Measurements from ENCODE around the gene TRABD.
"Not testable (repeated sequence)": the region's sequence is repeated elsewhere in the genome, so short reads cannot be mapped to it uniquely, and the experiment has no call there.

Gene TRABD

DNA sequence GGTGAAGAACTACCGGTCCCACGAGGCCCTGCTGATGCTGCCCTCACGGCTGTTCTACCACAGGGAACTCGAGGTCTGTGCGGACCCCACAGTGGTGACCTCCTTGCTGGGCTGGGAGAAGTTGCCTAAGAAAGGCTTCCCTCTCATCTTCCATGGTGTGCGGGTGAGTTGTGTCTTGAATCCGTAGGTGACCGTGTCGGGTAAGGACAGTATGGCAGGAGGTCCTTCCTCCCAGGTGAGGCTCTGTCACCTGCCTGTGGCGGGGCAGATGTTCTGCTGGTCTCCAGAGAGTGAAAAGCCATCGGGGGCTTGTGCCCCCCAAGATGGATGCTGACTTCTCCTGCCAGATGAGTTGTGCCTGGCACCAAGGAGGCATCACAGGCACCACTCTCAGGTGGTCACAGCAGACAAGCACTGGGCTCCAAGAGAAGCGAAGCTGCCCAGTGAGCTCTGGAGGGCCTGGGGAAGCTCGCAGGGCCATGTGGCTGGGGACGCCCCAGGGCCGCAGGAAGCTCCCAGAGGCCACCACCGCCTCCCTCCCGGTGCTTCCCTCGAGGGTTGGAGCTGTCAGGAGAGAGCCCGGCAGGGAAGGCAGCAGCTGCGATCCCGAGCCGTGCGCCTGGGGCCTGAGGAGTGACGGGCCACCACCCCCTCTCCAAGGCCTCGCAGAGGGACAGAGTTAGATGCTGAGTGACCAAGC is 32.5 kb upstream of the TRABD start:
- DNase-seq = no peak

DNA sequence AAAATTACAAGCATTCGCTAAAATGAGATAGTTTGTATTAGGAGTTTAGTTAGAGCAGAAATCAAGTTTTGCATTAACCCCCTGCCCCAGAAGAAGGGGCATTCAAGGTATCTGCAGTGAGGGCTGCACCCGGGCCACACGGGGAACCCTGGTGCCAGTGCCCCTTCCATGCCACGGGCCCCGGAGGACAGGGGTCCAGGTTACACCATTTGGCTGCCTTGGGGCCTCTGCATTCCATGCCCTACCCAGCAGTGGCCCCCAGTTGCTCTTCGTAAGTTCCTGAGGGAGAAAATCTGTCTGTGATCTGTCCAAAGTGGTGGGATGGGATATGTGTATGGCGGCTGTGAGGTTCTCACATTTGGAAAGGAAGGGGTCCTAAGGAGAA is 32.0 kb upstream of the TRABD start:
- DNase-seq = no peak

DNA sequence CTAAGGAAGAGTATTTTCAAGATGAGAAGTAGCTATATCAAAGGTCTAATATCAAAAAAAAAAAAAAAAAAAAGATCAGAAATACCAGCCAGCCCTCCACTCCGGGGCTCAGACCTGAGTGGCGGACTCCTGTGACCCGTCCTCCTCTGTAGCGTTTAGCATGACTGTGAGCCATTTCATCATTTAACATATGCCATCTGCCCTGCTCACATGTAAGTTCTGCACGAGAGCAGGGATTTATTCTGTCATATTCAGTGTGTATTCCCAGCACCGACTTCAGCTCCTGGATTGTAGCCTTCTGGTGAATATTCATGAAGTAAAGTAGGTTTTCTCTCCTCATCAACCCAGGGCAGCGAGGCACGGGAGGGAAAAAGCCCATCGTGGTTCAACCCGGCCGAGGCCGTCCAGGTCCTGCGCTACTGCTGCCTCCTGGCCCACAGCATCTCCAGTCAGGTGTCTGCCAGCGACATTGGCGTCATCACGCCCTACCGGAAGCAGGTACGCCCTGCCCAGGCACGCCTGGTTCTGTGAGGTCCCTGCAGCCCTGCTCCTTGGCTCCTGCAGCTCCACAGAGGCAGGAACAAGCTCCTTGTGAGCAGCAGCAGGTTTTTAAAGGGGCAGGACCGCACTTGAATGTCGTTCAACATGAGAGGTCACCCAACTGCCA is 27.9 kb upstream of the TRABD start:
- no peak for DNase-seq

DNA sequence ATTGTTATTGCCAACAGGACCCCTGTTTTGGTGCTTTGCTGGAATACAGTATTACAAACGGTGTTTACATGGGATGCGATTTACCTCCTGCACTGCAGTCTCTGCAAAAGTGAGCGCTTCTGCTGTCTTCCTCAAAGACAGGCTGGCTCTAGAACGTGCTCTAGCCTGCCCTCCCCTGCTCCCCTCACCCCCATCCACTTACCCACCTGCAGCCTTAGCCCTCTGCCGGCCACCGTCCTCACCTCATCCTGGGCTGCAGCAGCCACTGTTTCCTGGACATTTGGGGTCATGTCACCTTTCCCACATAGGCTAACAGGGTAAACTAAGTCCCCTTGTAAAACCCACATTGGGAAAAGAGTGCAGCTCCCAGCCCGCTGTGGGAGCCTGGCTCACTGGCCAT is 24.8 kb upstream of the TRABD start:
- DNase-seq = no peak

DNA sequence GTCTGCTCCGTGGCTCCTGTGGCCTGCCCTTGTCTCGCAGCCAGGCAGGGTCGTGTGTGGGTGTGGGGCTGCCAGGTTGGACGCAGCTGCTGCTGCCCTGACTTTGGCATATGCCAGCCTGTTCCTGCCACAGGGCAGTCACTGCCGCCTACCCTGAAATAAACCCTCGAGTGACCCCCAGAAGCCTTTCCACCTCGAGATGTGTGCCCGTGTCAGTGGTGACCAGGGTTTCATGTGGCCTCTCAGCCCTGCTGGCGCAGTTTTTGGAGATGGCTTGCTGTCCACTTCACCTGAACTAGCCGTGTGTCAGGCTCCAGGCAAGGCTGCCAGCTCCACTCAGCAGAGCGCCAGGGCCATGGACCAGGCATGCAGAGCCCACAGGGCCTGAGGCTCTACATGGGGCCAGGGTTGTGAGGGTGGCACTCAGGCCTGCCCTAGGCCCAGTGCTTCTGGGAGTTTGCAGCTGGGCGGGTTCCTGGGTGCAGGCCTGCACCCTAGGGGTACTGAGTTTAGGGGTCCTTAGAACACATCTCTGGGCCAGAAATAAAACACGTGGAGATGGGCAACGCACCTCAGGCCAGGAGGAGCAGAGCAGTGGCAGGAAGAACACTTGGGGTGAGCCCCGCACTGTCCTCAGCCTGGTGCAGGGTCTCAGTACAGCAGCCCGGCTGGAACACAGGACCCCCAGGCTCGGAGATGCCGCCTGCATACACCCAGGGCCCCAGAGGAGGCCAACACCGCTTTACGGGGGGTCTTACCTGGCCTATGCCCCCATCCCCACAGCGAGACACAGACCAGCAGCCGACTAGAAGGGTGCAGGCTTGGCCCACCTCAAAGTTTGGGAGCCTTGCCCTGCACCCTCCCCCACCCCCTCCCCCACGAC is 24.0 kb upstream of the TRABD start:
- DNase-seq = no peak

DNA sequence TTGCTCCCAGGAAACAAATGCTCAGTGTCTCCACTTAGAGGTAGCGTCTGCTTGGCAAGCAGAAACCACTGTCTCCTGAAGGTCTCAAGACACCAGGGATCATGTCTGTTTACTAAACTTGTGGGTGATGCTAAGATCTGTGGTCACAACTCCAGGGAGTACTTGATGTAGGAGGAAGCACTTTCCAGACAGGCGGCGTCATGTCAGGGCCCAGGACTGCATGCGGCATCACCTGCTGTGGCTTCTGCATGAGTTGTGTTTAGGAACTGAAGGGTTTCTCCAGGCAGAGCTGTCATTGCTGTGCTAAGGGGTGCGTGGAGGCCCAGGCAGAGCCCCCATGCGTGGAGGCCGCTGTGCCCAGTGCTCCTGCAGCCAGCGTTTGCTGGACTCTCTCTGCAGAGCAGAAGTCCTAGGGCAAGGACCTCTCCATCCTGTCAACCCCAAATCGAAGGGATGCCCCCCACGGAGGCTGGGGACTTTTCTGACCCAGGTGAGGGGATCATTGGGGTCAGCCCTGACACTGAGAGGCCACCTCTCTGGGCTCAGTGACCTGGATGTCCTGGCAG is 23.2 kb upstream of the TRABD start:
- DNase-seq = no peak

DNA sequence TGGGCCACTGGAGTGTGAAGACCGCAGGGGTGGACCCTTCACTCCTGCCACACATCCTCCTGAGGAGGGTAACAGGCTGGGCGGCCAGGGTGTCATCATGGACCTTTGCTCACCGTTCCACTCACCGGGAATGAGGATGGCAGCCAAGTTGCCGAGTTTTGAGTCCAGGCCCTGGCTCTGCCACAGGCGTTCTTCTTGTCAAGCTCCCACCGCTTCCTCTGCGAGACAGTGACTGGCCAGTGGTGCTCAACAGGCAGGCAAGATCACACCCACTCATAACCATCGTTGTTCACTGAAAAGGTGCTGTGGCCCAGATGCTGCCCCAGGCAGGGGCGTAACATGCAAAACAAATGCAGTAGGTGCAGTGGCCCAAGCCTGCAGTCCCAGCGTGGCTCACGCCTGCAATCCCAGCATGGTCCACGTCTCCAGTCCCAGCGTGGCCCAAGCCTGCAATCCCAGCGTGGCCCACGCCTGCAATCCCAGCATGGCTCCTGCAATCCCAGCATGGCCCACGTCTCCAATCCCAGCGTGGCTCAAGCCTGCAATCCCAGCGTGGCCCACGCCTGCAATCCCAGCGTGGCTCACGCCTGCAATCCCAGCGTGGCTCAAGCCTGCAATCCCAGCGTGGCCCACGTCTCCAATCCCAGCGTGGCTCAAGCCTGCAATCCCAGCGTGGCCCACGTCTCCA is 20.1 kb upstream of the TRABD start:
- no peak for DNase-seq

DNA sequence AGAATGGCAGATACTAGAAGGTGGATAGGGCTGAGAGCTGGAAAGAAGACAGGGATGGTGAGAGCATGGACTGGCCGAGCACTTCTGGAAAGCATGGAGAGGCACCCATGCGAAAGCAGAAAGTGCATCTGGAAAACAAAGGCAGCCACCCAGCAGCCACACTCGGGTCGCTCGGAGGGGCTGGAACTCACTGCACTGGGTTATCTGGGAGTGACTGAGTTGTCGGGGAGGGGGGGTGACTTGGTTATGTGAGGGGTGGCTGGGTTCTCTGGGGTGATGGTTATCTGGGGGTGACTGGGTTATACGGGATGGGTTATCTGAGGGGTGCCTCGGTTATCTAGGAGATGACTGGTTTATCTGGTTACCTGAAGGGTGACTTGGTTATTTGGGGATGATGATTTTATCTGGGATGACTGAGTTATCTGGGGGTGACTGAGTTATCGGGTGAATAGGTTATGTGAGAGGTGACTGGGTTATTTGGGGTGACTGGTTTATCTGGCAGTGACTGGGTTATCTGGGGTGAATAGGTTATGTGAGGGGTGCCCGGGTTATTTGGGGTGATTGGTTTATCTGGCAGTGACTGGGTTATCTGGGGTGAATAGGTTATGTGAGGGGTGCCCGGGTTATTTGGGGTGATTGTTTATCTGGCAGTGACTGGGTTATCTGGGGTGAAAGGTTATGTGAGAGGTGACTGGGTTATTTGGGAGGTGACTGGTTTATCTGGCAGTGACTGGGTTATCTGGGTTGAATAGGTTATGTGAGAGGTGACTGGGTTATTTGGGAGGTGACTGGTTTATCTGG is 17.8 kb upstream of the TRABD start:
- no peak for DNase-seq

DNA sequence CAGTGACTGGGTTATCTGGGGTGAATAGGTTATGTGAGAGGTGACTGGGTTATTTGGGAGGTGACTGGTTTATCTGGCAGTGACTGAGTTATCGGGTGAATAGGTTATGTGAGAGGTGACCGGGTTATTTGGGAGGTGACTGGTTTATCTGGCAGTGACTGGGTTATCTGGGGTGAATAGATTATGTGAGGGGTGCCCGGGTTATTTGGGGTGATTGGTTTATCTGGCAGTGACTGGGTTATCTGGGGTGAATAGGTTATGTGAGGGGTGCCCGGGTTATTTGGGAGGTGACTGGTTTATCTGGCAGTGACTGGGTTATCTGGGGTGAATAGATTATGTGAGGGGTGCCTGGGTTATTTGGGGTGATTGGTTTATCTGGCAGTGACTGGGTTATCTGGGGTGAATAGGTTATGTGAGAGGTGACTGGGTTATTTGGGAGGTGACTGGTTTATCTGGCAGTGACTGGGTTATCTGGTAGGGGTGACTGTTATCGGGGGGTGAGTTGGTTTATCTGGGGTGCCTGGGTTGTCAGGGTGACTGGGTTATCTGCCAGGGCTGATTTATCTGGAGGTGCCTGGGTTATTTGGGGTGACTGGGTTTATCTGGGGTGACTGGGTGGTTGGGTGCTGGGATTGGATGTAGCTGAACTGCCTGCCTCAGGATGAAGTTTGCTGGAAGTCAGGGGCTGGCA is 17.1 kb upstream of the TRABD start:
- not testable (repeated sequence) for DNase-seq

DNA sequence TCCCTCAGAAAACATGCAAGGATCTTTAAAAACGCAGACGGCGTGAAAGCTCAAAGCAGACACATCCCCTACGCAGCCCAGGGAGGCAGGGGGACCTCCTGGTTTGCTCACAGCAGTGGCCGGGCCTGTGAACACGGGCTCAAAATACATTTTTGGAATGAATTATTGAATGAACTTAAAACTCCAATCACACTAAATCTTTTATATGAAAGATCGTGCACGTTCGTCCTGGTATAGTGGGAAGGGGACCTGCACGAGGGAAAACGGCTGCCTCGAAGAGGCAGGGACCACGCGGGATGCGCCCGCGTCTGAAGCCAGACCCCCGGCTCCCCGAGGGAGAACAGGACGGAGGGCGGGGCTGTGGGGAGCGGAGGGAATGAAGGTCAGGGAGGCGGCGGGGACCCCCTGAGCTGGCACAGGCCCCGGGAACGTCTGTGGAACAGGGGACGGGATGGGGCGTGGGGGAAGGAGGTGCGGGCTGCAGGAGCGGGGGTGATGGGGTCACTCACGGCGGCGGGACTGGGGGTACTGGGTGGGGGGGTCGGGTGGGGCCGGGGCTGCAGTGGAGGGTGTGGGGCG is 16.4 kb upstream of the TRABD start:
- no peak for DNase-seq

DNA sequence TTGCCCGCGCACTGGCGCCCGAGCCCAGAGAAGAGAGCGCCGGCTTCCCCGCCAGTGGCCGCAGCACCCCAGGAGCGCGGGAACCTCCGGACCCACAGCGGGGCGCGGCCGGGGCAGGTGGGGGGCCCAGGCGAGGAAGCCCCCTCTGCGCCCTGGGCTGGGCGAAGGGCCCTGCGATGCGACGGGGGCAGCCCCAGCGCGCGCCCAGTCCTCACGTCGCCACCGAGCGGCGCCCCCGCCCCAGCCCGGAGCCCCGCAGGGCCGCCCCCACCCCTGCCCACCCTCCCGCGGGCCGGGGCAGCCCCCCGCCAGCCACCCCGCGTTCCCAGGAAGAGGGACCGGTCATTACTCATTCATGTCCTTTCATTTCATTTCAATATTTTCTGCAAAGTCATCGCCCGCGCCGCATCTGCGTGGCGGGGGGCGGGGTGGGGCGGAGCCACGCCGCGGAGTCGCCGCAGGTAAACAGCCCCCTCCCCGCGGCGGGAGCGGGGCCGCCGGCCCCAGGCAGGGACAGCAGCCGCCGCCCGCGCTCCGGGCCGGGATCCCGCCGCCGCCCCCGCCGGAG is 15.9 kb upstream of the TRABD start:
- peak; percentile 69 to 71 for DNase-seq

DNA sequence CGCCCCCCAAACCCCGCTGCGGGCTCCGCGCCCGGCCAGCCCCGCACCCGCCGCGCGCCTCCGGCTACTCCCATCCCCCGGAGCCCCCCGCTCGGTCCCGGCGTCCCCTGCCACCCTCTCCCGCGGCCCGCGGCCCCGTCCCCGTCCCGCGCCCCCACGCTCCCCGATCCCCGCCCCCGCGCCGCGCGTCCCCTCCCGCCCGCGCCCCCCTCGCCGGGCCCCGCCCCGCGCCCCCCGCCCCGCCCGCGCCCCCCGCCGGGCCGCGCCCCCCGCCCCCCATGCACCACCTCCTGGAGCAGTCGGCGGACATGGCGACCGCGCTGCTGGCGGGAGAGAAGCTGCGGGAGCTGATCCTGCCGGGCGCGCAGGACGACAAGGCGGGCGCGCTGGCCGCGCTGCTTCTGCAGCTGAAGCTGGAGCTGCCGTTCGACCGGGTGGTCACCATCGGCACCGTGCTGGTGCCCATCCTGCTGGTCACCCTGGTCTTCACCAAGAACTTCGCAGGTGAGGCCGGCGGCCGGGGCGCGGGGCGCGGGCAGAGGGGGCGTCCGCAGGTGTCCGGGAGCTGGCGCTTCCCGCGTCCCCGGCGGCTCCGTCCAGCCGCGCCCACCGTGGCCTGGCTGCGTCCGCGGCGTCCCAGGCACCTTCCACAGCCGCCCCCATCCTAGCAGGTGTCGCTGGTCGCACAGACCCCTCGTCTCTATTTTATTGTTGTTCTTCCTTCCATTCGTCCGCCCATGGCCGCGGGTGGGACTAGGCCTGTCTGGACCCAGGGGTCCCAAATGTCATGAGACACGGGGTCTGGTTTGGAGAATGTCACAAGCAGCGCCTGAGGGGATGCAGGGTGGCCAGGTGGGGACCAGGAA is 15.0 kb upstream of the TRABD start, which contains the start of gene PANX2:
PANX2 (plus strand) TSS at position 279 of the 866 bp plus-strand sequence; CDS start at position 279, 0 bp downstream.
- DNase-seq = no peak

DNA sequence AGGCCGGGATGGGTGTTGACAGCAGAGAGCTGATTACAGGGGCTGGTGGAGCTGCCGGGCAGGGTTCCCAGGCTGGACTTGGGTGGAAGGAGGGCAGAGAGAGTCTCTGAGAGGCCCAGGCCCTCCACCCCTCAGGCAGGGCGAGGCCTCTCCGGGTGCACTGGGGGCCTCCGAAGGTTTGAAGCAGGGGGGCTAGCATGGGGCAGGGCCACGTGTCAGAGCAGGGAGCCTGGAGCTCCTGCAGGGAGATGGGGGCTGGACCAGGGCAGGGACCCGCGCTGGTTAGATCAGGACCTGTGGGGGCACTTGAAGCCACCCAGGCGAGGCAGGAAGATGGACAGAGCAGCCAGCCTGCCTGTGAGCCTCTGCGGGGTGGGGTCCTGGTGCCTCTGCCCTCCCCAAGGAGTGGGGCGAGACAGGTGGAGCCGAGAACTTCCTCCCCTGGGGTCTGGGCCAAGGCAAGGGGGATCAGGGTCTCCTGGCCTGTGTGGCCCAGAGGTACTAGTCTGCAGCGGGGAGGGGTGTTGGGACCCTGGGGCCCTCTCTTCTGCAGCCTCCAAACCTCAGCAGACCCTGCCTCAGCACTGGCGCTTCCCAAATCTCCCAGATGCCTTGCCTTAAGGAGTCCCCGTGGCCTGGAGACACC is 14.3 kb upstream of the TRABD start:
- DNase-seq = no peak

DNA sequence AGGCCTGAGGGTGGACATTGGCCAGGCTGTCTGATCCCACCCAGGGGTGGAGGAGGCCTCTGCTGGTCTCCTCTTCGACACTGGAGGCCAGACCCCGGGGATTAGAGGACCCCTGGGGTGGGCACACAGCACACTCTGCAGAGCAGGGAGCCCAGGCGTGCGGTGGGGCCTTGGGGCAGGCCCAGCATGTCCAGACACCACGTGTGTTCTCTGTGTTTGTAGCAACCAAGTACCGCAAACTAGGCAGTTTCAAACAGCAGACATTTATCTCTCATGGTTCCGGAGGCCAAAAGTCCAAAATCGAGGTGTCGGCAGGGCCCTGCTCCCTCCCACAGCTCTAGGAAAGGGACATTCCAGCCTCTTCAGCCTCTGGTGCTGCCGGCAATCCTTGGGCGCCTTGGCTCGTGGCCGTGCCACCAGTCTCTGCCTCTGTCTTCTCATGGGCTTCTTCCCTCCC is 13.7 kb upstream of the TRABD start:
- DNase-seq = no peak

DNA sequence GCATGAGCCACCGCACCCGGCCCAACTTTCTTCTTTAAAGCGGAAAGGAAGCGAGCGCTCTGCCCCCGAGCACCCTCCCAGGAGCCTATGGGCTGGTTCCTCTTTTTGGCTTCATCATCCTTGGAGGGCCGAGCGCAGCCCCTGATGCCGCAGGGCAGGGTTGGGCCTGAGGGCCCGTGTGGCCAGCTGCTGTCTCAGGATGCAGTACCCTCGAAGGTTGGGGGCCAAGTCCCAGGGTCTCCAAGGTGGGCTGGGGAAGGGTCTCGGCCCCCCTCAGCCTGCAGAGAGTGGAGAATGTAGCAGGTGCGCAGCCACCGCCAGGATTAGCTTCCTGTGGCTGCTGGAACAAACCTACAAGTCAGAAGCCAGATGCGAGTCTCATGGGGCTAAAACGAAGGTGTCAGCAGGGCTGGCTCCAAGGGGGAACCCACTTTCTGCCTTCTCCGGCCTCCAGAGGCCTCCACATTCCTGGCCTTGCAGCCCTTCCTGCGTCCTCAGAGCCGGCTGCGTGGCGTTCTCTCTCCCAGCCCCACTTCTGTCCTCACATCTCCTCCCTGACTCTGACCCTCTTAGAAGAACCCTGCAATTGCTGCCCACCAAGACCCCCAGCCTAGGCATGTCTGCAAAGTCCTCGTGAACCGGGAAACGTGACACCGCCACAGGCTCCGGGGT is 12.3 kb upstream of the TRABD start:
- no peak for DNase-seq

DNA sequence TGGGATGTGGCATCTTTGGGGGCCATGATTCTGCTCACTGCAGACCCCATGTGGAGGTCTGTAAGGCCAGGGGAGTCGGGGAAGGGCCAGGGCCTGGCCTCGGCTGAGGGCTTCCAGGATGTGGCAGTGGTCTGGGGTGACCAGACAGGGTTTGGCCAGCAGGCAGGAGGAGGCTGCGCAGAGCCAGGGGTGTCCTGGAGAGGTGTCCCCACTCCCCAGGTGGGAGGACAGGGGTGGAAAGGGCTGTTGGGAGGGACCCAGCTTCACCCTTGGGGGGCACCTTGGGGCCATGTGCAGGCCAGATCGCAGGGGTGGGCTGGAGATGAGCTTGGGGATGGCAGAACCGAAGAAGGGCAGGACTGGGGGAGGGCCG is 11.7 kb upstream of the TRABD start:
- DNase-seq = no peak

DNA sequence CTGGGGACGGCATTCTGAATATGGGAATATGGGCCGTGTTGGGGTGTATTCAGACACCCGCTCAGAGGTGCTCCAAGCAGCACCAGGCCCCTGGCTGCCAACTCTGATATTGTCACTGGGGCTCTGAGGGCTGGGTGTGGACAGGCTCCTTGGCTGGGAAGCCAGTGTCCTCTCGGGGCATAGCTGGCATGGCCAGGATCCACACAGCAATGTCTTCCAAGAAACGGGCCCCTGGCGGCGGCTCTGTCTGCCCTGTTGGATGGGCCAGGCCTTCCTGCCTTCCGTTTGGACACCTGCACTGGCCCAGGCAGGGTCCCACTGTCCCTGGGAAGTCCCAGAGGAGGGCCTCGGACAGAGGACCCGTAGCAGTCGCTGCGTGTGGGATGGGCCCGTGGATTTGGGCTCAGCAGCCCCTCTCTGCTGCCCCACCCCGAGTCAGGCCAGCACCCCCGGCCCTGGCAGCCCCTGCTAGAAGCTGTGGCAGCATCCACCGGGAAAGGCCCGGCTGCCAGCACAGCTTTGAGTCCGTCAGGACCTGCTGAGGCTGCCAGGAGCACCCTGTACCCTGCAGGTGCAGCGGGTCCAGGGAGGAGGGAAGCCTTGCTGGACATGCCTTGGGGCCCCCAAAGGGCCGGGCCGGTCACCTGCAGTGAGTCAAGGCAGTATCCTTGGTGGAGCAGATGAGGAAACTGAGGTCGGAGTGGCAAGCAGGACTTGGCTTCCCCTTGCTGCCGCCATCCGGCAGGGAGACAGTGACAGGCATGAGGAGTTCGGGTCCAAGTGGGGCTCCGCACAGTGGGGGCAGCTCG is 11.1 kb upstream of the TRABD start:
- no peak for DNase-seq

DNA sequence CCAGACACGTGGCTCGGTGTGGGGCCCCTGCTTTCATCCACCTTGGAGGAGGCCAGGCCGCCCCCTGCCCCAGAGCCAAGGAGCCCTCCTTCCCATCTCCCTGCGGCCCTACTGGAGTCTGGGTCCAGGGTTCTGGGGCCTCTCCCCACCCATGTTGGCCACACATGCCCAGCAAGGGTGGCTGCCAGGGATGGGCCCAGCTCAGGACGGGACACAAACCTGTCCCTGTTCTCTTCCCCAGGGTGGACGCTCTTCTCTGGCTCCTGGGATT is 10.6 kb upstream of the TRABD start:
- DNase-seq = no peak
